HCT116 (cell line): ENCODE data around the gene SLC9A9. TPM values are rescaled to one million over a fixed set of nuclear protein-coding genes. Genes with fewer than 3 reads are reported as not detected.

ENCODE experiments used
- ATAC-seq: fragments of 200-7000 bp; cut with Tn5 transposase; 2 replicates; pipeline ENCODE4 v1.9.1; 2020; ENCODE audit warnings: mild to moderate bottlenecking, moderate library complexity
- BruUV-seq: library from RNA; stranded (reverse); fragments of 400-500 nt; replicated peaks from 2 replicates; lab custom pipeline; 2021; lab: Mats Ljungman, UMichigan
- CTCF ChIA-PET: fragments of 300-600 bp; sonication (Branson Sonifier 250); formaldehyde crosslinking; loops from one replicate; lab custom pipeline; 2021; ENCODE audit warnings: antibody characterized with exemption; lab: Charles Lee
- POLR2A ChIA-PET: fragments of 300-600, 350-600 bp; sonication (Branson Sonifier 250); formaldehyde crosslinking; loops from one replicate; lab custom pipeline; 2021; ENCODE audit warnings: antibody characterized with exemption; lab: Charles Lee
- RAD21 ChIA-PET, 2 experiments: fragments of 300-600 bp; sonication (Branson Sonifier 250); formaldehyde crosslinking; loops; one replicate each; lab custom pipeline; 2023; ENCODE audit warnings: low total read pairs in 2 of 2; ENCODE audit not compliant: uncharacterized antibody in 2 of 2, unreplicated experiment in 2 of 2, low non-redundant PET in 1 of 2; lab: Charles Lee
- DNase-seq: peaks from one replicate; pipeline ENCODE4 v3.0.0-alpha.2; 2010; ENCODE audit warnings: low read depth, low spot score
- H2AFZ ChIP-seq: fragments of 200-600 bp; shearing (Covaris generic), sonication (generic); 2 replicates; pipeline ENCODE4 v1.6.1; 2017; ENCODE audit warnings: low read depth, mixed run types, mixed read lengths, antibody characterized with exemption, low read length; ENCODE audit not compliant: poor library complexity, severe bottlenecking
- H3K27ac ChIP-seq: 2 replicates; pipeline ENCODE4 v1.5.1; 2012; ENCODE audit warnings: low read depth, low read length
- H3K27me3 ChIP-seq: fragments of 200-600 bp; sonication (generic); 2 replicates; pipeline ENCODE4 v1.6.1; 2016; ENCODE audit warnings: mixed run types, low read length, mixed read lengths; ENCODE audit not compliant: insufficient read depth
- H3K36me3 ChIP-seq, 2 experiments: fragments of 200-500 bp in 1 of 2; fragments of 200-600 bp in 1 of 2; sonication (Bioruptor generic) in 1 of 2; sonication (generic) in 1 of 2; 2 replicates each; pipeline versions ENCODE4 v1.5.1 to v1.6.1; 2014 to 2016; ENCODE audit warnings: low read length in 2 of 2, inconsistent platforms in 1 of 2, mixed read lengths in 1 of 2, mixed run types in 1 of 2; ENCODE audit not compliant: insufficient read depth in 2 of 2, control insufficient read depth in 1 of 2
- H3K4me1 ChIP-seq, 2 experiments: fragments of 200-600 bp in 1 of 2; sonication (generic) in 1 of 2; 2 replicates each; pipeline versions ENCODE4 v1.5.1 to v1.6.1; 2012 to 2017; ENCODE audit warnings: low read length in 2 of 2, inconsistent platforms in 1 of 2, mild to moderate bottlenecking in 1 of 2, mixed read lengths in 1 of 2, mixed run types in 1 of 2, moderate library complexity in 1 of 2; ENCODE audit not compliant: insufficient read depth in 2 of 2, control insufficient read depth in 1 of 2
- H3K4me2 ChIP-seq: fragments of 200-600 bp; sonication (generic); 2 replicates; pipeline ENCODE4 v1.6.1; 2017; ENCODE audit warnings: mixed run types, low read length, mixed read lengths
- H3K4me3 ChIP-seq, 2 experiments: fragments of 200-600 bp in 1 of 2; sonication (generic) in 1 of 2; replicated peaks in 1 of 2; 2 replicates each; pipeline ENCODE4 v1.5.1; 2011 to 2016; ENCODE audit warnings: low read length in 2 of 2, control low read depth in 1 of 2, low read depth in 1 of 2, mild to moderate bottlenecking in 1 of 2, mixed read lengths in 1 of 2, mixed run types in 1 of 2
- H3K79me2 ChIP-seq: fragments of 200-600 bp; sonication (generic); 2 replicates; pipeline ENCODE4 v1.6.1; 2017; ENCODE audit warnings: mild to moderate bottlenecking, mixed run types, low read length, moderate library complexity, mixed read lengths; ENCODE audit not compliant: insufficient read depth
- H3K9ac ChIP-seq: fragments of 200-600 bp; sonication (generic); 2 replicates; pipeline ENCODE4 v1.6.1; 2016; ENCODE audit warnings: low read length, mixed read lengths
- H3K9me2 ChIP-seq: fragments of 200-600 bp; sonication (generic), shearing (Covaris generic); 2 replicates; pipeline ENCODE4 v1.6.1; 2017; ENCODE audit warnings: mixed run types, mild to moderate bottlenecking, moderate library complexity; ENCODE audit not compliant: insufficient read depth
- H3K9me3 ChIP-seq, 2 experiments: fragments of 200-500 bp in 1 of 2; fragments of 200-600 bp in 1 of 2; sonication (Bioruptor generic) in 1 of 2; sonication (generic) in 1 of 2; 2 replicates each; pipeline ENCODE4 v1.6.1; 2014 to 2017; ENCODE audit warnings: low read length in 2 of 2, mixed read lengths in 2 of 2, inconsistent platforms in 1 of 2, low read depth in 1 of 2, mild to moderate bottlenecking in 1 of 2, mixed run types in 1 of 2, moderate library complexity in 1 of 2; ENCODE audit not compliant: control insufficient read depth in 1 of 2, insufficient read depth in 1 of 2
- H4K20me1 ChIP-seq: fragments of 200-600 bp; sonication (generic), shearing (Covaris generic); 2 replicates; pipeline ENCODE4 v1.6.1; 2017; ENCODE audit warnings: mixed run types, mild to moderate bottlenecking, moderate library complexity; ENCODE audit not compliant: insufficient read depth
- CBX3 ChIP-seq: IDR thresholded peaks from 2 replicates; pipeline ENCODE4 v1.6.1; 2012; ENCODE audit warnings: low read depth
- CEBPB ChIP-seq: IDR thresholded peaks from 2 replicates; pipeline ENCODE4 v1.6.1; 2012; ENCODE audit warnings: low read depth
- EGR1 ChIP-seq: IDR thresholded peaks from 2 replicates; pipeline ENCODE4 v1.6.1; 2012; ENCODE audit warnings: low read depth
- ELF1 ChIP-seq: IDR thresholded peaks from 2 replicates; pipeline ENCODE4 v1.6.1; 2012; ENCODE audit warnings: low read depth, borderline replicate concordance
- EZH2 ChIP-seq: fragments of 200-600 bp; sonication (generic); IDR thresholded peaks from 2 replicates; pipeline ENCODE4 v1.6.1; 2017; ENCODE audit warnings: antibody characterized with exemption, mixed run types
- EZH2phosphoT487 ChIP-seq: fragments of 200-600 bp; IDR thresholded peaks from 2 replicates; pipeline ENCODE4 v1.6.1; 2018; ENCODE audit warnings: antibody characterized with exemption, borderline replicate concordance
- FOSL1 ChIP-seq: IDR thresholded peaks from 2 replicates; pipeline ENCODE4 v1.6.1; 2012; ENCODE audit warnings: low read depth
- JUND ChIP-seq: IDR thresholded peaks from 2 replicates; pipeline ENCODE4 v1.6.1; 2012
- POLR2AphosphoS5 ChIP-seq: IDR thresholded peaks from 2 replicates; pipeline ENCODE4 v1.6.1; 2011; ENCODE audit warnings: mild to moderate bottlenecking, low read depth, low read length, moderate library complexity
- SIN3A ChIP-seq: IDR thresholded peaks from 2 replicates; pipeline ENCODE4 v1.6.1; 2012; ENCODE audit warnings: low read depth
- SP1 ChIP-seq: IDR thresholded peaks from 2 replicates; pipeline ENCODE4 v1.6.1; 2012; ENCODE audit warnings: low read depth
- YY1 ChIP-seq: IDR thresholded peaks from 2 replicates; pipeline ENCODE4 v1.6.1; 2011; ENCODE audit warnings: low read length, low read depth, moderate library complexity, mild to moderate bottlenecking; ENCODE audit not compliant: insufficient replicate concordance; ENCODE audit errors: extremely low read depth
- ZFX ChIP-seq: fragments of 450-650 bp; IDR thresholded peaks from 2 replicates; pipeline ENCODE4 v1.6.1; 2017
- ZNF274 ChIP-seq: fragments of 200-500 bp; sonication (Bioruptor generic); IDR thresholded peaks from 2 replicates; pipeline ENCODE4 v1.6.1; 2014; ENCODE audit warnings: mild to moderate bottlenecking, low read depth, low read length, inconsistent platforms
- intact Hi-C: fragments of 100-400 bp; cut with micrococcal nuclease; formaldehyde crosslinking; loops from 2 replicates; pipeline ENCODE4 v1.10.0; 2022
- total RNA-seq: library from RNA; stranded (reverse); gene quantifications from one replicate; pipeline ENCODE4 v1.2.1, GENCODE V29; 2021; ENCODE audit not compliant: unreplicated experiment
- TF ChIP-seq, protein P1 (sequence below): IDR thresholded peaks from 2 replicates; pipeline ENCODE4 v1.6.1; 2012; ENCODE audit warnings: low read depth
- TF ChIP-seq, protein P2 (sequence below): IDR thresholded peaks from 2 replicates; pipeline ENCODE4 v1.6.1; 2012
- TF ChIP-seq, protein P3 (sequence below): IDR thresholded peaks from 2 replicates; pipeline ENCODE4 v1.6.1; 2012

Gene SLC9A9
- total RNA-seq, 1 experiment from 2014 or later = 0.20 TPM

DNA sequence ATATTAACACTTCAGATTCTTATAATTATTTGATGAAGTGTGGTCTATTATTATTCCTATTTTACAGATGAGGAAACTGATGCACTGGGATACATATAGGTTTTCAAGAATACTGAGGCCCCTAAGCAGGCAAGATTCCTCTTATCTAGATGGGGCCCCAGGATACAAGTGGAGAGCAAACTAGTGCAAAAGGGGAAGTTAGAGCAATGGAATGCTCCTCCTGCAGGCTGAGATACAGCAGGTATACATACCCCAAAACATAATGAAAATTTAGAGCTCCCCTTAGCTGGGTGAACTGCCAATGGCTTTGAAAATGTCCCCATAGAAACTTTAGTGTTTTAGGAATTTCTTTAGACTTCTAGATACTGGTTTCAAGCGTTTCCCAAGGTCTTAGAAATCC, 481.6 kb downstream of the SLC9A9 start:
- ChIA-PET POLR2A (no interaction called here), RAD21 (no interaction called here), CTCF (no interaction called here)
- H3K4me3 ChIP-seq = no peak overlapping the region
- BruUV-seq = no TSS peak
- 0 out of 2 replicates have a peak, but pooled peaks cover 5% of the 10 kb centered on the region for H3K27me3 ChIP-seq
- no peak overlapping the region for H3K27ac ChIP-seq
- ATAC-seq (no peak), DNase-seq (no peak)
- no peak overlapping the region for H2AFZ ChIP-seq
- H3K4me2 ChIP-seq = no peak overlapping the region
- intact Hi-C loops = no loop called here
- H3K9ac ChIP-seq = no peak overlapping the region
- no peaks in the 10 kb centered on the region for H4K20me1 ChIP-seq
- no peaks in the 10 kb centered on the region for H3K79me2 ChIP-seq
- no peaks in the 10 kb centered on the region for H3K4me1 ChIP-seq
- no peaks in the 10 kb centered on the region for H3K9me3 ChIP-seq
- TF ChIP-seq POLR2AphosphoS5 (no peak), JUND (no peak), EZH2 (no peak)
- TF ChIP-seq, protein P1, sequence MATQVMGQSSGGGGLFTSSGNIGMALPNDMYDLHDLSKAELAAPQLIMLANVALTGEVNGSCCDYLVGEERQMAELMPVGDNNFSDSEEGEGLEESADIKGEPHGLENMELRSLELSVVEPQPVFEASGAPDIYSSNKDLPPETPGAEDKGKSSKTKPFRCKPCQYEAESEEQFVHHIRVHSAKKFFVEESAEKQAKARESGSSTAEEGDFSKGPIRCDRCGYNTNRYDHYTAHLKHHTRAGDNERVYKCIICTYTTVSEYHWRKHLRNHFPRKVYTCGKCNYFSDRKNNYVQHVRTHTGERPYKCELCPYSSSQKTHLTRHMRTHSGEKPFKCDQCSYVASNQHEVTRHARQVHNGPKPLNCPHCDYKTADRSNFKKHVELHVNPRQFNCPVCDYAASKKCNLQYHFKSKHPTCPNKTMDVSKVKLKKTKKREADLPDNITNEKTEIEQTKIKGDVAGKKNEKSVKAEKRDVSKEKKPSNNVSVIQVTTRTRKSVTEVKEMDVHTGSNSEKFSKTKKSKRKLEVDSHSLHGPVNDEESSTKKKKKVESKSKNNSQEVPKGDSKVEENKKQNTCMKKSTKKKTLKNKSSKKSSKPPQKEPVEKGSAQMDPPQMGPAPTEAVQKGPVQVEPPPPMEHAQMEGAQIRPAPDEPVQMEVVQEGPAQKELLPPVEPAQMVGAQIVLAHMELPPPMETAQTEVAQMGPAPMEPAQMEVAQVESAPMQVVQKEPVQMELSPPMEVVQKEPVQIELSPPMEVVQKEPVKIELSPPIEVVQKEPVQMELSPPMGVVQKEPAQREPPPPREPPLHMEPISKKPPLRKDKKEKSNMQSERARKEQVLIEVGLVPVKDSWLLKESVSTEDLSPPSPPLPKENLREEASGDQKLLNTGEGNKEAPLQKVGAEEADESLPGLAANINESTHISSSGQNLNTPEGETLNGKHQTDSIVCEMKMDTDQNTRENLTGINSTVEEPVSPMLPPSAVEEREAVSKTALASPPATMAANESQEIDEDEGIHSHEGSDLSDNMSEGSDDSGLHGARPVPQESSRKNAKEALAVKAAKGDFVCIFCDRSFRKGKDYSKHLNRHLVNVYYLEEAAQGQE = no peak
- TF ChIP-seq, all 23 proteins: peak for 0
- Histone ChIP-seq H3K36me3 (no peaks in the 10 kb centered on the region), H3K9me2 (no peaks in the 10 kb centered on the region)

DNA sequence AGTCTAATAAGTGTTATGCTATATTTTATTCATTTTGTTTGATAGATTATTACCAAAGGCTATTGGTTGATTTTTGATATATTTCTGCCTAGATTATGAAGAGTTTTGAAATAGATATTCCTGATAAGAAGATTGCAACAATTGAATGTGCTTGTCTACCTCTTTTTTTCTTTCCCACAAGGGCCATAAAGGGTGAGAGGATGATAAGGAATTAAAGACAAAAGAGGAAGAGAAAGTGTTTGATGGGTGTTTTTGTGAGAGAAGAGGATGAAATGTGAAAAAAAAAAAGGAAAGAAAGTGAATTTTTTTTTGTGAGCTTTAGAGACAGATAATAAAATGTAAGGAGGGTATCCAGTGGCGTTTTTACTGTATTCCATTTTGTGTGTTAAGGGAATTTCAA, 484.3 kb downstream of the SLC9A9 start:
- Histone ChIP-seq H3K9ac (no peak overlapping the region), H3K27ac (no peak overlapping the region), H3K9me3 (no peaks in the 10 kb centered on the region), H3K79me2 (no peaks in the 10 kb centered on the region), H4K20me1 (no peaks in the 10 kb centered on the region), H3K36me3 (no peaks in the 10 kb centered on the region), H2AFZ (no peak overlapping the region), H3K27me3 (0 out of 2 replicates have a peak, but pooled peaks cover 12% of the 10 kb centered on the region), H3K4me2 (no peak overlapping the region), H3K9me2 (no peaks in the 10 kb centered on the region), H3K4me3 (no peak overlapping the region), H3K4me1 (no peaks in the 10 kb centered on the region)
- ChIA-PET POLR2A (no interaction called here), CTCF (interaction anchor here (1.7 kb wide), 1 partner anchor 15 kb away, joined by 3 read pairs; no protein-coding TSS in a partner anchor), RAD21 (no interaction called here)
- ATAC-seq (no peak), DNase-seq (no peak)
- BruUV-seq = no TSS peak
- intact Hi-C loops = no loop called here
- TF ChIP-seq CBX3 (no peak), SP1 (no peak), EGR1 (no peak), JUND (no peak), ZFX (no peak), YY1 (no peak), CEBPB (no peak), ZNF274 (no peak), SIN3A (no peak), EZH2 (no peak), POLR2AphosphoS5 (no peak), FOSL1 (no peak), ELF1 (no peak), EZH2phosphoT487 (no peak)
- TF ChIP-seq, protein P2, sequence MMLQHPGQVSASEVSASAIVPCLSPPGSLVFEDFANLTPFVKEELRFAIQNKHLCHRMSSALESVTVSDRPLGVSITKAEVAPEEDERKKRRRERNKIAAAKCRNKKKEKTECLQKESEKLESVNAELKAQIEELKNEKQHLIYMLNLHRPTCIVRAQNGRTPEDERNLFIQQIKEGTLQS = no peak
- TF ChIP-seq, protein P3, sequence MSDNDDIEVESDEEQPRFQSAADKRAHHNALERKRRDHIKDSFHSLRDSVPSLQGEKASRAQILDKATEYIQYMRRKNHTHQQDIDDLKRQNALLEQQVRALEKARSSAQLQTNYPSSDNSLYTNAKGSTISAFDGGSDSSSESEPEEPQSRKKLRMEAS = no peak
